GM10266 (cell line): ENCODE data around the gene ARID5B.

Experiments
- DNase-seq: peaks from one replicate; pipeline ENCODE4 v3.0.0; 2012; ENCODE audit errors: extremely low spot score
- CTCF ChIP-seq: IDR thresholded peaks from 2 replicates; pipeline ENCODE4 v1.5.1; 2012; ENCODE audit warnings: mild to moderate bottlenecking, low read depth; ENCODE audit not compliant: control insufficient read depth, insufficient read depth; ENCODE audit errors: missing control alignments

Gene ARID5B

DNA sequence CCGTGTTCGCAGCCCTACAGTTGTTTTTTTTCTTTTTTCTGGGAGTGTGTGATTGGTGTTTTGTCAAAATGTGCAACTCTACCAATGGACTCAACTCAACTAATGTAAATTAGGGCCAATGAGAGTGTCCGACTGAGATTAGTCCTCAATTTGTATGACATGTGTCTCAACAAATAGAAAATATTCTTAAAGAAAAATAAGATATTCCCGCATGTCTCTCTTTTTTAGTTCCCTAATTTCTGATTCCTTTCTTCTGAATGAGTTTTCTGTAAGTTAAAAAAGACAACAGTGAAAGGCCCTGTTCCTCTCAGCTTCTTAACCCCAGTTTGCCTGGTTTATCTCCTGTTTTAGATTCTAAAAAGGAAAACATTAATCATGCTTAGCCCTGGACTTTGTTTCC, 61.5 kb downstream of the ARID5B start:
- no peak for DNase-seq
- TF ChIP-seq CTCF, result no peak

- DNase-seq, result no peak
- no peak for TF ChIP-seq CTCF
These were observed 62.2 kb downstream of the ARID5B start for GRCh38 chr10:61963669-61964058.

GRCh38 chr10:61964059-61964709, 62.7 kb downstream of the ARID5B start:
- TF ChIP-seq CTCF, result no peak
- DNase-seq, result no peak

DNA sequence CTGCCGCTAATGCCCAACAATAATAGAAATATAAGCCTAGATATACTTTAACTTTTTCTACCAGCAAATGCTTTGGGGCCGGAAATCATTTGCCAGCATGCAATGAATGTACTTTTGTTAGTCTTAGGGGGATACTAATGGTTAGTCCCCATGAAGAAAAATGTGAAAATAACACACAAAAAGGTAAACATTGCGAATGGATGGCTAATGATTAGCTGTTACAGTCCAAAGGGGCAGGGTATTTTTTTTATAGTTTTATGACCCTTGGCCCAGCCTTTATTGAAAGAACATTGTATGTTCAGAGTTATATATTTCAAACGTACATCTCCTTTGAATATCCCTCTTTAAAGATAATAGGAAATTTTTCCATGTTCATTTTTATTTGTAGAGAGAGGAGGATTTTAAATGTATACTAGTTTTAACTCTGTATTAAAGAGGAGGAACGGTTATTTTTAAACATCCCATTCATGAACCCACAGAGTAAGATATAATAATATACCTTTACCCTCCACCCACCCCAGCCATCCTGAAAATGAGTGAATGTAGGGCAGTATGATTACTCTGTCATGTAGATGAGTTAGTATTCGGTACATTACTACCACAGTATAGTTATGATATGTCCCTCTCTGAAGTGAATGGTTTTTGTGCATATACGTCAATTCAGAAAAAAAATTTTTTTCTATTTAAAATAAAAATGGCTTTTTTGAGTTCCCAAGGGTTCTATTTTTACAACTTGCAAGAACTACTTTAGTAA, 63.6 kb downstream of the ARID5B start:
- TF ChIP-seq CTCF, result no peak
- no peak for DNase-seq

DNA sequence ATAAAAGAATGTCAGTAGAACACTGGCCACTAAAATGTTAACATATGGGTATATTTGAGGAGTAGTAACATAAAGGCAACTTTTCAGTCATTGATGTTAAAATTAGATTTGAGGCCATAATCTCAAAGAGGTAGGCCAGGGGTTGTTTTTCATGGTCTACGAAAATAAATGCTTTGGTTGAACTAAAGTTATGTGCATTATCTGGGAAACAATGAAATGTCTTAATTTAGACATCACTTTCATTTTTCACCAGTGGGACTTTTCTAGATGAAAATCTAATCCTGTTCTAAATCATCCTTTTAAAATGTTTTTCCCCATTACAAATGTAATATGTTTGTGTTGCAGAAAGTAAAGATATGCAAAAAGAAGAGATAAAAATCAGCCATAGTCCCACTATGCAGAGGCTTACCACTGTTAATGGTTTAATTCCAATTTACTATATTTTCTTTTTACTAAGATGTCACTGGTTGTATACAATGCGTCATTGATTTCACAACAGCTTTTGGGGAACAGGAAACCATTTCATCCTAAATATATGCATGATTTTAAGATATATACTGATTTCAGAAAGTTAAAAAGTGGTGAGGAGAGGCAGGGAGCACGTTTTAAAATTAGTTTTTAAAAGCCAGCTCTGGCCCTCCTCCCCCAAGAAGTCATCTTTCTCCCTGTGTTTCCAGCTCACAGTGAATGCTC, 64.3 kb downstream of the ARID5B start:
- no peak for DNase-seq
- no peak for TF ChIP-seq CTCF

DNA sequence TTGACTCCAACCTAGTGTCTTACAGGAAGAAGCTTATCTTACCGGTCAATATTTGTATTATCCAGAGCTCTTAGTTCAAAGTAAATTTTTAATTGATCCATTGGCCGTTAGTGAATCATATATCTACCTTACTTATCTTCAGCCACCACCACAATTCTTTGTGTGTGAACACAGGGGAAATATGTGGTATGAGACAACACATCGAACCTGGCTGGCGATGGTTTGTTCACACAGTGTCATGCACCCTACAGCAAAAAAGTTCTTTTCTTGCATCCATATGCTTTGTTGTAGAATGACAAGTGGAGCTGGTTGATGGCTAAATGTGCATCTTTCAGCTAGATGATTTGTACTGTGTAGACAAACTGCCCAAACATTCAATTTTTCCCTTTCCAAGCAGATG, 65.8 kb downstream of the ARID5B start:
- no peak for TF ChIP-seq CTCF
- DNase-seq, result no peak

DNA sequence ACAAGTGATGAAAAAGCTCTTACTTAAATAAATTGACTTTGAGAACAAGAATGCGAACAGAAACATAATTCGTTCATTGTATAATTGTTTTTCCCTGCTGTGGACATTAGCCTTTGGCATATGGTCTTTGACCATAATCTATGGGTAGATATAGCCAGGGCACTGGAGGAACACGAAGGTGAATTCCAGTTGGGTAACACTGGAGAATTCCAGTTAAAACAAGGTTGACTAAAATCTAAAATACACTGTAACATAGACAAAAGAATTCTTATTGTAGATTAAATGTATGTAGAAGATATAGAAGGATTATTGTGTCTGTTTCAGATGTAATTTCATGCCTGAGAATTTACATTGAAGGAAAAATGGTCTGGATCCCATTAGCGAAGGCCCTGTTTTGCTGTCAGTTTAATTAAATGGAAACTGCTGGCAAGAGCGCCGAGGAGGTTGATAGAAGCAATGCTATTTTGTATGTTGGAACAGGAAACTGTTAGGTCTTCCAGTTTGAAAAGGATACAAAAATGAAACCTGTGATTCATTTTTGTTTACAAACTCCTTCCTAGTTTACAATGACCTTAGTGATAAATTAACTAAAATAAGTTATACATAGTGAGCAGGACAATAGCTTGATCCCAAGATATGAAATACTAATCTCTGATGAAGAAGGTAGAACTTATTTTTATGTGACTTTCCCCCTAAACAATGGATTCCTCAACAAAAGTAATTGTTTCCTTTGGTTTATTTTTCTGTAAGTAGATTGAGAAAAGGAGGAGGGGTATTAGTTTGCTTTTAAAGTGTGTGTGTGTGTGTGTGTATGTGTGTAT, 68.9 kb downstream of the ARID5B start:
- TF ChIP-seq CTCF, result no peak
- no peak for DNase-seq
